ENCODE results near the gene SOAT2.

DNA sequence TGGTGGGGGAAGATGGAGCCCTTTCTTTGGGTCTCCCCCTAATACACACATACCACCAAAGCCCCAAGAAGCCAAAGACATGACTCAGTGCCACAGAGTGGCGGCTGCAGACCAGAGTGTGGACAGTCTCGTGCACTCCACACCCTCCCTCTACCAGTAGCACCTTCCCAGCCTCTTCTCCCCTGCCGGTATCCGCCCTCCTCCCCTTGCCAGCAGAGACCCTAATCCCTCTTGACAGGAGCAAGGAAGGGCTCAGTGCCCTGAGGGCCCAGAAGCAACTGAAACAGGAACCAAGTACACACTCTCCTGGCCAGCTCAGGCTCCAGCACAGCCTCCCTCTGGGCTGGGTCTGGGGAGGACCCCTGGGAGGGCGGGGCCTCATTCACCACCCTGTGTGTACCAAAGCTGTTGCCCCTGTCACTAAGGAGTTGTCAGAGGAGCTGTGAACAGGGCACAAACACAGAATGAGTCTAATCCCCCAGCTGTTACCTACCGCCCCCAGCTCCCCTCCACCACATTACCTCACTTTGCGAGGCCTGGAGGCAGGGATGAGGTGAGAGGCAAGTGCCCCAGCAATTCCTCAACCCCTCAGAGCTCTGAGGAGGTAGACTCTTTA is 32.3 kb upstream of the SOAT2 start:
- TF ChIP-seq, protein P1, sequence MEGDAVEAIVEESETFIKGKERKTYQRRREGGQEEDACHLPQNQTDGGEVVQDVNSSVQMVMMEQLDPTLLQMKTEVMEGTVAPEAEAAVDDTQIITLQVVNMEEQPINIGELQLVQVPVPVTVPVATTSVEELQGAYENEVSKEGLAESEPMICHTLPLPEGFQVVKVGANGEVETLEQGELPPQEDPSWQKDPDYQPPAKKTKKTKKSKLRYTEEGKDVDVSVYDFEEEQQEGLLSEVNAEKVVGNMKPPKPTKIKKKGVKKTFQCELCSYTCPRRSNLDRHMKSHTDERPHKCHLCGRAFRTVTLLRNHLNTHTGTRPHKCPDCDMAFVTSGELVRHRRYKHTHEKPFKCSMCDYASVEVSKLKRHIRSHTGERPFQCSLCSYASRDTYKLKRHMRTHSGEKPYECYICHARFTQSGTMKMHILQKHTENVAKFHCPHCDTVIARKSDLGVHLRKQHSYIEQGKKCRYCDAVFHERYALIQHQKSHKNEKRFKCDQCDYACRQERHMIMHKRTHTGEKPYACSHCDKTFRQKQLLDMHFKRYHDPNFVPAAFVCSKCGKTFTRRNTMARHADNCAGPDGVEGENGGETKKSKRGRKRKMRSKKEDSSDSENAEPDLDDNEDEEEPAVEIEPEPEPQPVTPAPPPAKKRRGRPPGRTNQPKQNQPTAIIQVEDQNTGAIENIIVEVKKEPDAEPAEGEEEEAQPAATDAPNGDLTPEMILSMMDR (IDR thresholded peaks at IDR 0.05) = no peak
- TF ChIP-seq POLR2A (IDR thresholded peaks at IDR 0.05) = no peak

All from suprapubic skin (tissue), 3 donors.